GM19043 (cell line): Measurements from ENCODE around the gene ANKRD31.
"Not testable (repeated sequence)": the region's sequence is repeated elsewhere in the genome, so short reads cannot be mapped to it uniquely, and the experiment has no call there.

ENCODE experiments used
- ATAC-seq: cut with Tn5 transposase; IDR thresholded peaks from one replicate; pipeline ENCODE4 v1.9.1; 2021; ENCODE audit warnings: low read depth; ENCODE audit not compliant: unreplicated experiment

Gene ANKRD31

GRCh38 chr5:75161508-75161907, 75.2 kb downstream of the ANKRD31 start:
- not testable (repeated sequence) for ATAC-seq

DNA sequence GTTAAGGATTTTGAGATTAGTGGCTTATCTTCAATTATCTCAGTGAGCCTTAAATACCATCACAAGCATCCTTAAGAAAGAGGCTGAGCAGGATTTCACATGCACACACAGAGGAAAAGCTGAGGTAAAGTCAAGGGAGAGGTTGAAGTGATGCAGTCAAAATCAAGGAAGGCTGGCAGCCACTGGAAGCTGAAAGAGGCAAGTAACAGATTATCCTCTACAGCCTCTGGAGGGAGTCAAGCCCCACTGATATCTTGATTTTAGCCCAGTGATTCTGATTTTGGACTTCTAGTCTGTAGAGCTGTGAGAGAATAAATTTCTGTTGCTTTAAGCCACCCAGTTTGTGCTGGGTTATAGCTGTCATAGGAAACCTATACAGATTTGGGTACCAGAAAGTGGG, 80.1 kb downstream of the ANKRD31 start:
- ATAC-seq = no peak

DNA sequence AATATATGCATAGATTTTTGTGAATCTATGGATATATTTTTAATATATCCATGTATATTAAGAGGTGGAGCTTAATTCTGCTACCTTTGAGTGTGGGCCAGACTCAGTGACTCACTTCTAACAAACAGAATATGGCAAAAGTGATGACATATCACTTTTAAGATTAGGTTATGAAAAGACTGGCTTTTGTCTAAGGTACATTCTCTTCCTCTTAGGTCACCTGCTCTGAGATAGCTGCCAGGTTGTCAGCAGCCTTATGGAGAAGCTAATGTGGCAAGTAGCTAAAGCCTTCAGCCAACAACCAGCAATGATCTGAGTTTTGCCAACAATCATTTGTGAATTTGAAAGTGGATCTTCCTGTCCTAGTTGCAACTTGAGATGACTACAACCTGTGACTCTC, 83.8 kb downstream of the ANKRD31 start:
- ATAC-seq = no peak

GRCh38 chr5:75148051-75148450, 88.6 kb downstream of the ANKRD31 start:
- ATAC-seq = no peak

DNA sequence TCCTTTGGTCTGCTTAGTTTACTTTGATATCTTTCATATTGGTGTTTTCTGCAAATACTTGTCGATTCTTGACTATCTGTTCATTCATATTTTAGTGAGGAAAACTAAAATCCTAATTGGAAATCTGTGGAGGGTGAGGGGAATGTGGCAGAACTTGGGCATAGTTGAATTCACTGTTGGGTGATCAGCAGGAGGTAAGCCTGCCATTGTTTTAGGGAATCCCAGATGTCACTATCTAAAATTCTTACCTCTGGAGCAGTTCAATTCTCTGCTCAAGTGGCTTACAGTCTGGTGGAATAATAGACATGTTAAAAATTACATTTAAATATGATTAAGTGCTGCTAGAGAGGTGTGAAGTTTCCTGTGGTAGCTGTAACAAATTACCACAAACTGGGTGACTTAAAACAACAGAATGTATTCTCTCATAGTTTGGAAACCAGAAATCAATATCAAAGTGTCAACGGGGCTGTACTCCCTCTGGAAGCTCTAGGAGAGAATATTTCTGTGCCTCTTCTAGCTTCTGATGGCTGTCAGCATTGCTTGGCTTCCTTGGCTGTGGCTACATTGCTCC, 94.0 kb downstream of the ANKRD31 start:
- ATAC-seq = no peak

DNA sequence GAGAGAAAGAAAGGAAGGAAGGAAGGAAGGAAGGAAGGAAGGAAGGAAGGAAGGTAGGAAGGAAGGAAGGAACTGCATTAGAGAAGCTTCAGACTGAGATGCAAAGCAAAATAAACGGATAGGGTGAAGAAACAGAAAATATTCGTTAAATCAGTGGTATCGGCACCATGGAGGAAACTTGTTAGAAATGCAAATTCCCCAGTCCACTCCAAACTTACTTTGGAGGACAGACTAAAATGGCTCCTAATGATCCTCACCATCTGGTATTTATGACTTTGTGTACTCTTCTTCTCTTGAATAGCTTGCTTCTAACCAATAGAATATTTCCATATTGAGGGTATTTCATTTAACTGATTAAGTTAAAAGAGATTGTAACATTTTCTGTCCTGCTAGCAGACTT, 96.4 kb downstream of the ANKRD31 start:
- no peak for ATAC-seq

DNA sequence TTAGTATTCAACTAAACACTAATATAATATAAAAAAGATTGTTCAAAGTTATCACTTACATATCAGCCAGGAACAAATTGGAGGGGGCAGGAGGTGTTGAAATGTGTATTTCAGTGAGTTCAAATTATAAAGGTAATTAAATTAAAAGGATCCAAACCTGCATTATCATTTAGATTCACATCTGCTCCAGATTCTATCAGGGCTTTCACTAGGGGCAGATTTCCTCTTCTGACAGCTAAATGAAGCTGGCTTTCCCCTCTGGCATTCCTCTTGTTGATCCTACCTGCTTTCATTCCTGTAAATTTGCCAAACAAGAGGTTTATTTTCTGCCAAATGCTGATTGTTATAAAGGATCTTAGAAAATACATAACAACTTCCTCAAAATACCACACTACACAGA, 98.0 kb downstream of the ANKRD31 start:
- ATAC-seq = no peak

GRCh38 chr5:75130818-75131349, 105.8 kb downstream of the ANKRD31 start:
- ATAC-seq = no peak

DNA sequence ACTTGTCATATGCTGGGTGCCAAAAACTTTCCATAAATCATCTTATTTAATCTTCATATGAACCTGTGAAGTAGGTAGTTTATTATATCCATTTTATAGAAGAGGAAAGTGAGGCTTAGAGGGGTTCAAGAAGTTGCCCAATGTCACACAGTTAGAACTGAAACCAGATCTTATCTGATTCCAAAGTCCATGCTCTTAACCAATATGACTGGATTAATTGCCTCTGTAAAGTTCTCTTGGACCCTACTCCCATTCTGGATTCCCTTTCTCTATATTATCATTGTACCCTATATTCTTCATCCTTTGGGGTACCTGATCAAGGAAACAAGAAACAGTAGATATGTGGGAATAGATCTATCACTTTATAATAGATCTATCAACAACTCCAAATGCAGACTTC, 119.8 kb downstream of the ANKRD31 start:
- no peak for ATAC-seq

DNA sequence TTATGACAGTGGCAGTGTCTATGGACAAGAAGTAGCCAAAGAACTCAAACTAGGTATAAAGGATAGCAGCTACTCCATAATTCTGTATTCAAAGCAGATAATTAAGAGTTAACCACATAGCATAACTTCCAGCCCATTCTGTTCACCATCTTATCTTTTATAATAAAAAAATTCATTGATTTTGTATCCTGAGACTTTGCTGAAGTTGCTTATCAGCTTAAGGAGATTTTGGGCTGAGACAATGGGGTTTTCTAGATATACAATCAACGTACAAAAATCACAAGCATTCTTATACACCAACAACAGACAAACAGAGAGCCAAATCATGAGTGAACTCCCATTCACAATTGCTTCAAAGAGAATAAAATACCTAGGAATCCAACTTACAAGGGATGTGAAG, 122.4 kb downstream of the ANKRD31 start:
- ATAC-seq = not testable (repeated sequence)

DNA sequence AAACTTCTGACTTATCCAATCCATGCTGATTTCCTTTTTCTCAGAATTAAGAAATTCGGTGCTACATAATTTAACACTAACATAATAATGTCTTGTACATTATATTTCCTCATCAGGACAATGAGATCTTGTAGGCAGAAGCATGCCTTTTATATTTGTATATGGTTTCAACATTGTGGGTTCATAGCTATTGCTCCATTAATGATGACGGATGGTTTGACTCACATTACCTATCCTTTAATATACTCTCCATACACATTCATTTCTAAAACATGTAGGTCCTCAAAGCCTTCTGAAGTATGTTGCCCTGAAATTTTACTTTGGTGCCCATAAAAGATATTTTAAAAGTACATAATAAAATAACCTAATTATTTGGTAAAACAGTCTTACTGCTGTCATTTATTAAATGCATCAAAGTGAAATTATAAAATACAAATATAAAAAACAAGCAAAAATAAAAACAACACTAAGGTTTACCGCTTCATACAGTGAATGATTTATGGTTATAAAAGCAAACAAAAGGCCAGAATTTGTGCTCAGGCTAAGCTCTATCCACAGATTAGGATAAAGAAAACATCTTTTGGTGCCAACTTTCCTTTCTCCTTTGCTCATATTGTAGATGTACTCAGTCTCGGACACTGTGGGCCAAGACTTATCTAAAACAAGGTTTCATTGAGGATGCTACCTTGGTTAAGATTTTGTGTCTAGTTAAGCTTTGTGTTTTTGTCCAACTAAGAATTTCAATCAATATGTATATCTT, 123.1 kb downstream of the ANKRD31 start:
- ATAC-seq = no peak

DNA sequence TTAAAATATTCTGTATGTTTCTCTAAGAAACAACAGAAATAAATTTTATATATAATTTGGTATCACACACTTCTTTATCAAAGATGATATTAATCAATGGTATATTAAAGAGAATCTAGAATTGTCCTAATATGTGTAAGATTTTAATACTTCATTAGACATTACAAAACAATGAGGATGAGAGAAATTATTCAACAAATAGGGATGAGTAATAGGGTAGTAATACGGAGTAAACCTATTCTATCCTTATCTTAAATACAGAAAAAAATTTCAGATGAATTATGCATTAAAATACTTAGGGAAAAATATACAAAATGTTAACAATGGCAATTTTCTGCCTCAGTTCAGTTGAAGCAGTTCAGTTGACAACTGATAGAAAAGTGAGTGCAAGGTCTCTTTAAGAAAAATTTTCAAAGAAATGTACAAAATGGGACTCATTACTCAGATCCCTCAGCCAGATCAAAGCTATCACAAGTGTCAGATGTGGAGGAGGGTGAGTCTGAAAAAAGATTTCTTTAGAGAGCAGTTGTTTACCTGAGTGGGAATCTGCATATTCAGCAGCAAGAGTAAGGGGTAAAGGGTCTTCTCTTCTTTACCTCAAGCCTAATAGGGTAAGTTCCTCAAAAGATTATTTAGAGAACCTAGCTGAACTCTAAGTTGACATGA, 127.6 kb downstream of the ANKRD31 start:
- ATAC-seq = no peak

GRCh38 chr5:75108515-75108914, 128.2 kb downstream of the ANKRD31 start:
- ATAC-seq = no peak

- ATAC-seq = not testable (repeated sequence)
Measured at GRCh38 chr5:75095956-75096355, 140.7 kb downstream of the ANKRD31 start.

GRCh38 chr5:75091597-75091996, 145.1 kb downstream of the ANKRD31 start:
- no peak for ATAC-seq

GRCh38 chr5:75089662-75090061, 147.0 kb downstream of the ANKRD31 start:
- ATAC-seq = no peak

DNA sequence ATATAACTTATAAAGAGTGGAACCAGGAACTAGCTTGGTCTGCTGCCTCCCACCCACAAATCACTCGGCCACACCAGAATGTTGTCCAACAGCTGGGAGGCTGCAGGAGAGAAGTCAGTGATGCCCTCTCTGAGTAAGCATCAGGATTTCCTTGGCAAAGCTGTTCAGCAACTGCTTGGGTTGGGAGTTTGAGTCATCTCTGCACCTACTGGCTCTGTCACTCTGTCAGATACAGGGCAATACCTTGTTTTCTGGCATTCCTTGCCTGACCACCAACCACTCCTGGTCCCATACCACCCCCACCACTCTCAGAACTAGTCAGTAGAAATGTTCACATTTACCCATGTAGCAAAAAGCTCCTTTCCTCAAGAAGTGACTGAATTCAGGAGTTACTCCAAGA, 147.5 kb downstream of the ANKRD31 start:
- ATAC-seq = no peak

DNA sequence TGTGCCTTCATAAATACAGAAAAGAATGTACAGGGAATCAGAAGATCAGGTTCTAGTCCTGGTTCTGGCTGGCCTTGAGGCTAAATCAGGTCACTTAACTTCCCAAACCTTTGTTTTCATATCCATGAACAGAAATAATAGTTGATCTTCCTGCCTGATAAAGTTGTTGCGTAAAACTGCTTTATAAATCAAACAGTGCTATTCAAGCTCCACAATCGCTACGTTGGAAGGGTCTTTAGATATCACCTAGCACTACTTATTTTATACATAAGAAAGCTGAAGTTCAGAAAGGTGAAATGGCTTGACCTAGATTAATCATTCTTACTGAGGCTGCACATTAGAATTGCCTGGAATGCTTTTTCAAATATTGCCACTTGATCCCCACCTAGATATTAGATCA, 148.0 kb downstream of the ANKRD31 start:
- ATAC-seq = no peak

DNA sequence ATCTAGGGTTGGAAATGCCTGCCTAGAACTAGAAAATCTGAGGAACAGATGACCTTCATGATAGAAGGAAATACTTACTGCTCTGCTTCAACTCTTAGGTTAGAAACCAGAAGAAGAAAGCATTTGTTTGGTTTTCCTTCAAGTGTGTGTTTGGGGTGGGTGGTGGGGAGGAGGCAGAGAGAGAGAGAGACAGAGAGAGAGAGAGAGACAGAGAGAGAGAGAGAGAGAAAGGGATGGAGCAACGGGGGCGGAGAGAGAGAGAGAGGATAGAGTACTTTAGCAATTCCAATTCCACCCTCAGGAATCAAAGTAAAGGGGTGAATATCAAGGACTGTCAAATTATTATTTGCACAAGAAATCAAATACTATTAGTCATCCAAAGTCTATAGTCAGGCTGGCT, 155.2 kb downstream of the ANKRD31 start:
- no peak for ATAC-seq

- not testable (repeated sequence) for ATAC-seq
Measured at GRCh38 chr5:75079346-75079745, 157.3 kb downstream of the ANKRD31 start.

GRCh38 chr5:75078027-75078426, 158.7 kb downstream of the ANKRD31 start:
- ATAC-seq = no peak

DNA sequence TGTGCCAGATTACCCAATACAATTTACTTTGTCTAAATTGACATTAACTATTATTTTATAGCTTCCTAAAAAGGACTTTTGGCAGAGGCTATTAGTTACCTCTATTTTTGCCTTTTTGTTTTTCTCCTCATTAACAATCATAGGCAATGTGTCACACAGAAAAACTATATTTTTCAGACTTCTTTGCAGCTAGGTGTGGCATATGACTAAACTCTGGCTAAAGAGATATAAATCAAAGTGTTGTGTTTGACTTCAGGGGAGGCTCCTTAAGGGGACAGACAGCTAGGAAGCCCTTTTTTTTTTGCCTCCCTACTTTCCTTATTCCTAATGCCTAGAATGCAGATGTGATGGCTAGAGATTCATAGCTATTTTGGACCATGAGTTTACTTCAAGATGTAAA, 164.6 kb downstream of the ANKRD31 start:
- ATAC-seq = no peak
